Thyroid gland (tissue), 4 donors: Measurements from ENCODE around the gene TBC1D22A. TPM values are rescaled to one million over a fixed set of nuclear protein-coding genes. Genes with fewer than 3 reads are reported as not detected.

Experiments
- DNase-seq, 2 donors: peaks; one replicate each; pipeline ENCODE4 v3.0.0-alpha.2; 2019
- H3K27ac ChIP-seq, 3 donors: fragments of 200-600 bp; sonication (generic); 1 replicate in 2 of 3; 2 replicates in 1 of 3; pipeline ENCODE4 v1.5.1; 2016 to 2019; ENCODE audit warnings: mild to moderate bottlenecking in 1 of 3, moderate library complexity in 1 of 3
- H3K27me3 ChIP-seq: fragments of 200-600 bp; sonication (generic); one replicate; pipeline ENCODE4 v1.5.1; 2019
- H3K36me3 ChIP-seq, 2 donors: fragments of 200-600 bp; sonication (generic); one replicate each; pipeline ENCODE4 v1.5.1; 2016 to 2019
- H3K4me1 ChIP-seq, 2 donors: fragments of 200-600 bp; sonication (generic); one replicate each; pipeline ENCODE4 v1.5.1; 2017 to 2019
- H3K4me3 ChIP-seq, 3 donors: fragments of 200-600 bp; sonication (generic); replicated peaks in 1 of 3; 1 replicate in 2 of 3; 2 replicates in 1 of 3; pipeline ENCODE4 v1.5.1; 2016; ENCODE audit warnings: mild to moderate bottlenecking in 1 of 3
- H3K9me3 ChIP-seq: fragments of 200-600 bp; sonication (generic); one replicate; pipeline ENCODE4 v1.5.1; 2017
- CTCF ChIP-seq, 6 experiments: fragments of 200-600 bp in 3 of 6; fragments of 450-650 bp in 3 of 6; sonication (generic) in 3 of 6; IDR thresholded peaks; one replicate each; pipeline ENCODE4 v1.5.1; 2016 to 2019; ENCODE audit warnings: antibody characterized with exemption in 6 of 6, mild to moderate bottlenecking in 2 of 6, inconsistent platforms in 1 of 6, moderate library complexity in 1 of 6
- POLR2A ChIP-seq, 2 donors: fragments of 450-650 bp; IDR thresholded peaks; one replicate each; pipeline ENCODE4 v1.6.1; 2017; ENCODE audit warnings: antibody characterized with exemption in 2 of 2, mild to moderate bottlenecking in 2 of 2, moderate library complexity in 1 of 2
- WGBS, 2 donors: methylation state at CpG; one replicate each; pipeline ENCODE4 v1.1.5; 2017; 5-methylcytosine and 5-hydroxymethylcytosine counted together
- intact Hi-C: fragments of 100-400 bp; cut with DNase I; formaldehyde crosslinking; loops from one replicate; pipeline ENCODE4 v1.15.1; 2023
- total RNA-seq, 4 donors: library from RNA; depleted of rRNA; stranded (reverse); fragments of >200 nt; gene quantifications; one replicate each; pipeline ENCODE4 v1.2.3, GENCODE V29; 2016

The TBC1D22A gene
- total RNA-seq, 4 donors from 2014 or later: 26.7 to 34.6 (median 33.2) TPM

DNA sequence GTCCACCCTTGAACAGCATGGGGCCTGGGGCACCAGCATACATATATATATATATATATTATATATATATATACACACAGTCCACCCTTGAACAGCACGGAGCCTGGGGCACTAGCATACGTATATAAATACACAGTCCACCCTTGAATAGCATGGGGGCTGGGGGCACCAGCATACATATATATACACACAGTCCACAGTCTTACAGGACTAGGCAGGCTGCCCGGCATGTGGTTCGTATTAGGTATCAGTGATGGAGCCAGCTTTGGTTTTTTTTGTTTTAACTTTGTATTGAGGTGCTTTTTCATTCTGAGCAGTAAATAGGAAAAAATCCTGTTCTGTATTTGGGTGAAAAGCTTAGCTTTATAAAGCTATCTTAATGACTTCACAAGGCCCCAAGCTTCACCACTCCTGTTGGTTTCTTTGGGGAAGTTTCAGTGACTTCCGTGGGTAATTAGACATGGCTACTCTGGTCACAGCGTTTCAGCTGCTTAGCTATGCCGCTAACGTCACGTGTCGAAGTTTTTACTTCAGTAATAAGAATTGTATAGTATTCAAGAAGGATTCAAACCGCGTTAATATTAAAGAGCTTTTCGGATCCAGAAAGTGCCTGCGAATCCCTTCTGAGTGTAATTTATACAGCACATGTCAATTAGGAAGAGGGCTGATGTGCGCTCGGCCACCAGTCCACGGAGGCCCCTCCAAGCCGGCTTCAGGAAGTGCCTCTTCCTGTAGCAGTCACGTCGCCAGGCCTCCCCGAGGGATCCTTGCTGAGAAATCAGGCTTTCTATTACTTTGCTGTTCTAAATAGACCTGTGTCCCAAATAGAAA is 179.7 kb downstream of the TBC1D22A start:
- Histone ChIP-seq H3K4me1 (peaks cover 11 to 12% of the 10 kb centered on the region in 2 donors), H3K36me3 (no peaks in the 10 kb centered on the region), H3K27ac (peak overlapping the region in 2 of 3 donors; percentile 22 to 52), H3K4me3 (no peak overlapping the region), H3K9me3 (no peaks in the 10 kb centered on the region), H3K27me3 (no peaks in the 10 kb centered on the region)
- TF ChIP-seq POLR2A (IDR thresholded peaks at IDR 0.05) (no peak), CTCF (IDR thresholded peaks at IDR 0.05) (no peak)
- 73 to 77% methylated on average over 21 of the region's 21 CpGs for WGBS, 2 donors
- no peak for DNase-seq
- intact Hi-C loops: no loop called here

GRCh38 chr22:46942799-46943785 is 180.6 kb downstream of the TBC1D22A start:
- Histone ChIP-seq H3K4me3 (no peak overlapping the region), H3K36me3 (no peaks in the 10 kb centered on the region), H3K27me3 (no peaks in the 10 kb centered on the region), H3K4me1 (peaks cover 18% of the 10 kb centered on the region in 2 donors), H3K27ac (peak overlapping the region in 2 of 3 donors; percentile 22 to 52), H3K9me3 (no peaks in the 10 kb centered on the region)
- TF ChIP-seq POLR2A (IDR thresholded peaks at IDR 0.05) (no peak), CTCF (IDR thresholded peaks at IDR 0.05) (no peak)
- DNase-seq: no peak
- intact Hi-C loops: no loop called here
- 78 to 84% methylated on average over 22 of the region's 22 CpGs for WGBS, 2 donors

- no peaks in the 10 kb centered on the region for H3K36me3 ChIP-seq
- TF ChIP-seq CTCF (IDR thresholded peaks at IDR 0.05) (no peak), POLR2A (IDR thresholded peaks at IDR 0.05) (no peak)
- intact Hi-C loops: no loop called here
- peaks cover 19 to 23% of the 10 kb centered on the region in 2 donors for H3K4me1 ChIP-seq
- DNase-seq: no peak
- H3K27ac ChIP-seq: no peak overlapping the region
- 89 to 94% methylated on average over 7 of the region's 7 CpGs for WGBS, 2 donors
- H3K9me3 ChIP-seq: no peaks in the 10 kb centered on the region
- no peak overlapping the region for H3K4me3 ChIP-seq
- no peaks in the 10 kb centered on the region for H3K27me3 ChIP-seq
These were observed 183.0 kb downstream of the TBC1D22A start for GRCh38 chr22:46945481-46945880.

DNA sequence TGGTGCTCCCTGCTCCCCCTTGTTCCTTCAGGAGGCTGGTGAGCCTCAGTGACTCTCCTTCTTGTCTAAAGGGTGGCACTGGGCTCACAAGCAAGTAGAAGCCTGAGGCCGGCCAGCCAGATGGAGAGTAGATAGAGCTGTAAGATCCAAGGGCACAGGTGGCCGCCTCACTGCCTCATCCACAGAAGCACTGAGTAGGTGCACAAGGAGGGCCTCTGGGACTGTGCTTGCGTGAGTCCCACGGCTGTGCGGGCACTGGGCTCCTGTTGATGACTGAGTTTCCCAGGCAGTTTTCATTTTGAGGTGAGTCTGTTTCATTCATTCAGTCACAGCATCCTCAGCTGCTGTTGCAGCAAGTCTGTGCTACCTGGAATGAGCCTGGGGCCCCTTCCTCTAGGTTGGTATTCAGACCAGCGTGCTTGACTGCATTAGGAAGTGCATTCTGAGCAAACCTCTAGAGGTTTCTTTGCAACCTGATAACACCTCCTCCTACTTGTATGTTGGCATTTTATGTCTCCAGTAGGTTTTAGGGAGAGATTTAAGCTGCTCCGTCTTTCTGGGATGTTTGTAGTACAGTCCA is 184.0 kb downstream of the TBC1D22A start:
- DNase-seq: peak in 1 of 2 donors; percentile 29
- no peaks in the 10 kb centered on the region for H3K9me3 ChIP-seq
- H3K4me1 ChIP-seq: peaks cover 19 to 23% of the 10 kb centered on the region in 2 donors
- no peaks in the 10 kb centered on the region for H3K36me3 ChIP-seq
- 67 to 88% methylated on average over 2 to 7 of the region's 7 CpGs for WGBS, 2 donors
- no peak overlapping the region for H3K4me3 ChIP-seq
- TF ChIP-seq CTCF (IDR thresholded peaks at IDR 0.05) (no peak), POLR2A (IDR thresholded peaks at IDR 0.05) (no peak)
- intact Hi-C loops: no loop called here
- H3K27me3 ChIP-seq: no peaks in the 10 kb centered on the region
- no peak overlapping the region for H3K27ac ChIP-seq
